Left forelimb (tissue), 1 donor: ENCODE measurements around the gene COL23A1.

Experiments used
- DNase-seq: peaks from one replicate; pipeline ENCODE4 v3.0.0-alpha.2; 2018; ENCODE audit warnings: low spot score

COL23A1 gene

GRCh38 chr5:178554311-178554710, 35.9 kb downstream of the COL23A1 start:
- DNase-seq = no peak

- DNase-seq = no peak
Observed at GRCh38 chr5:178553517-178553916, 36.7 kb downstream of the COL23A1 start.

GRCh38 chr5:178551468-178551867, 38.7 kb downstream of the COL23A1 start:
- DNase-seq = no peak

GRCh38 chr5:178551059-178551458, 39.1 kb downstream of the COL23A1 start:
- no peak for DNase-seq

- no peak for DNase-seq
Observed at GRCh38 chr5:178548746-178549145, 41.4 kb downstream of the COL23A1 start.

- no peak for DNase-seq
Observed at GRCh38 chr5:178547753-178548415, 42.3 kb downstream of the COL23A1 start.

GRCh38 chr5:178547052-178547666, 43.0 kb downstream of the COL23A1 start:
- no peak for DNase-seq

- DNase-seq = no peak
Observed at GRCh38 chr5:178546675-178547033, 43.5 kb downstream of the COL23A1 start.

GRCh38 chr5:178545941-178546674, 44.1 kb downstream of the COL23A1 start:
- no peak for DNase-seq

GRCh38 chr5:178545176-178545575, 45.0 kb downstream of the COL23A1 start:
- DNase-seq = no peak

- DNase-seq = no peak
Observed at GRCh38 chr5:178544166-178544834, 45.9 kb downstream of the COL23A1 start.

- DNase-seq = no peak
Observed at GRCh38 chr5:178542455-178542854, 47.7 kb downstream of the COL23A1 start.

- no peak for DNase-seq
Observed at GRCh38 chr5:178540526-178540925, 49.7 kb downstream of the COL23A1 start.

GRCh38 chr5:178538741-178539229, 51.4 kb downstream of the COL23A1 start:
- no peak for DNase-seq

- DNase-seq = no peak
Observed at GRCh38 chr5:178537467-178538371, 52.5 kb downstream of the COL23A1 start.

GRCh38 chr5:178536541-178537466, 53.4 kb downstream of the COL23A1 start:
- no peak for DNase-seq

- no peak for DNase-seq
Observed at GRCh38 chr5:178535299-178536175, 54.7 kb downstream of the COL23A1 start.

GRCh38 chr5:178533136-178533535, 57.1 kb downstream of the COL23A1 start:
- no peak for DNase-seq

GRCh38 chr5:178532666-178533065, 57.5 kb downstream of the COL23A1 start:
- DNase-seq = no peak
